ENCODE data around the gene CDC14A. TPM values are rescaled to one million over a fixed set of nuclear protein-coding genes. Genes with fewer than 3 reads are reported as not detected.

CDC14A gene
- polyA plus RNA-seq, 1 of the 3 experiments (the other 2 are of a cell fraction) = 2.2 TPM

DNA sequence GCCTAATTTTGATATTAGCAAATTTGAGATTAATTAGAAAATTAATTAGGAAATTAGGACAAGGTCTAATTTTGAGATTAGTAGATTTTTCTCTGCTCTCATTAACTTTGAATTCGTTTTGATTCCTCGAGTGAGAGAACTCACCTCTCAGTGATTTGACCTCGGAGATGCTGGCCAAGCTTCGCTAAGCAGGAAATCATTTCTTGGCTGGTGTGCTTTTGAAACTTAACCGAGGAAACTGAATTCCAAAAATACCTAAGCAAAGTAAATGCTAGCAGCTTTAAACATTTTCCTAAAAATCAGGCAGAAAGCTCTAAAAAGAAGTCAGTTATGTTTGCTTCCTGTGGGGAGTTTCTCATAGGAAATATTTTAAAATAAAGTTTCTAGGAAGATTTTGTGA, 34.9 kb downstream of the CDC14A start:
- no peak overlapping the region for H3K9ac ChIP-seq
- CTCF ChIA-PET = no interaction called here

GRCh38 chr1:100387657-100388350, 35.5 kb downstream of the CDC14A start:
- Histone ChIP-seq H3K4me1 (ENCODE audit: control insufficient read depth in 1 of 2, insufficient read depth in 2 of 2, low read depth in 1 of 2, low read length in 1 of 2) (peaks cover 0 to 4% of the 10 kb centered on the region in 2 experiments; a peak in 2 of 4 replicates), H4K20me1 (ENCODE audit: insufficient read depth) (no peaks in the 10 kb centered on the region), H3K9me2 (no peaks in the 10 kb centered on the region), H3K27ac (ENCODE audit: low read depth in 2 of 2, low read length in 1 of 2) (peak overlapping the region; percentile 32 to 43; a peak in 1 of 4 replicates), H3K9ac (no peak overlapping the region), H3K79me2 (ENCODE audit: insufficient read depth) (no peaks in the 10 kb centered on the region), H3K4me3 (ENCODE audit: low read depth in 2 of 2, low read length in 1 of 2) (no peak overlapping the region), H2AFZ (ENCODE audit: low read depth) (no peak overlapping the region), H3F3A (replicated peaks; ENCODE audit: insufficient read depth) (no peaks in the 10 kb centered on the region), H3K27me3 (ENCODE audit: insufficient read depth) (no peaks in the 10 kb centered on the region), H3K36me3 (replicated peaks in 1 of 2; ENCODE audit: control insufficient read depth in 1 of 2, insufficient read depth in 2 of 2, low read length in 1 of 2) (peaks cover 6 to 10% of the 10 kb centered on the region in 2 experiments), H3K9me3 (no peaks in the 10 kb centered on the region), H3K4me2 (0 out of 2 replicates have a peak overlapping the region, but pooled peaks have one; percentile 35)
- 89% methylated on average over 4 of the region's 4 CpGs for WGBS (ENCODE audit: low lambda C conversion rate)
- ChIA-PET POLR2A (no interaction called here), CTCF (no interaction called here)
- DNase-seq = no peak
- TF ChIP-seq TCF12 (IDR thresholded peaks at IDR 0.05) (no peak), CHD2 (IDR thresholded peaks at IDR 0.05; ENCODE audit: low read length, partially characterized antibody) (no peak), RFX5 (IDR thresholded peaks at IDR 0.05; ENCODE audit: low read length) (no peak), RAD21 (IDR thresholded peaks at IDR 0.05; ENCODE audit: low read length) (no peak), TAF1 (IDR thresholded peaks at IDR 0.05; ENCODE audit: borderline replicate concordance, low read depth, low read length) (no peak), POLR2AphosphoS5 (IDR thresholded peaks at IDR 0.05; ENCODE audit: low read depth, low read length) (no peak), GATA2 (CRISPR knock-in tag; IDR thresholded peaks at IDR 0.05) (no peak), MEF2A (IDR thresholded peaks at IDR 0.05; ENCODE audit: borderline replicate concordance, low read depth) (no peak), IRF3 (IDR thresholded peaks at IDR 0.05; ENCODE audit: low read depth, low read length) (no peak), SIN3A (IDR thresholded peaks at IDR 0.05; ENCODE audit: borderline replicate concordance, low read depth, low read length) (no peak), YY1 (IDR thresholded peaks at IDR 0.05; ENCODE audit: low read depth) (no peak), FOSL2 (IDR thresholded peaks at IDR 0.05; ENCODE audit: borderline replicate concordance, low read depth) (no peak)
- TF ChIP-seq, protein P1, sequence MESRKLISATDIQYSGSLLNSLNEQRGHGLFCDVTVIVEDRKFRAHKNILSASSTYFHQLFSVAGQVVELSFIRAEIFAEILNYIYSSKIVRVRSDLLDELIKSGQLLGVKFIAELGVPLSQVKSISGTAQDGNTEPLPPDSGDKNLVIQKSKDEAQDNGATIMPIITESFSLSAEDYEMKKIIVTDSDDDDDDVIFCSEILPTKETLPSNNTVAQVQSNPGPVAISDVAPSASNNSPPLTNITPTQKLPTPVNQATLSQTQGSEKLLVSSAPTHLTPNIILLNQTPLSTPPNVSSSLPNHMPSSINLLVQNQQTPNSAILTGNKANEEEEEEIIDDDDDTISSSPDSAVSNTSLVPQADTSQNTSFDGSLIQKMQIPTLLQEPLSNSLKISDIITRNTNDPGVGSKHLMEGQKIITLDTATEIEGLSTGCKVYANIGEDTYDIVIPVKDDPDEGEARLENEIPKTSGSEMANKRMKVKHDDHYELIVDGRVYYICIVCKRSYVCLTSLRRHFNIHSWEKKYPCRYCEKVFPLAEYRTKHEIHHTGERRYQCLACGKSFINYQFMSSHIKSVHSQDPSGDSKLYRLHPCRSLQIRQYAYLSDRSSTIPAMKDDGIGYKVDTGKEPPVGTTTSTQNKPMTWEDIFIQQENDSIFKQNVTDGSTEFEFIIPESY (IDR thresholded peaks at IDR 0.05; ENCODE audit: borderline replicate concordance, low read depth) = no peak
- TF ChIP-seq, protein P2, sequence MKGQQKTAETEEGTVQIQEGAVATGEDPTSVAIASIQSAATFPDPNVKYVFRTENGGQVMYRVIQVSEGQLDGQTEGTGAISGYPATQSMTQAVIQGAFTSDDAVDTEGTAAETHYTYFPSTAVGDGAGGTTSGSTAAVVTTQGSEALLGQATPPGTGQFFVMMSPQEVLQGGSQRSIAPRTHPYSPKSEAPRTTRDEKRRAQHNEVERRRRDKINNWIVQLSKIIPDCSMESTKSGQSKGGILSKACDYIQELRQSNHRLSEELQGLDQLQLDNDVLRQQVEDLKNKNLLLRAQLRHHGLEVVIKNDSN (IDR thresholded peaks at IDR 0.05; ENCODE audit: borderline replicate concordance, low read depth) = no peak
- TF ChIP-seq, protein P3, sequence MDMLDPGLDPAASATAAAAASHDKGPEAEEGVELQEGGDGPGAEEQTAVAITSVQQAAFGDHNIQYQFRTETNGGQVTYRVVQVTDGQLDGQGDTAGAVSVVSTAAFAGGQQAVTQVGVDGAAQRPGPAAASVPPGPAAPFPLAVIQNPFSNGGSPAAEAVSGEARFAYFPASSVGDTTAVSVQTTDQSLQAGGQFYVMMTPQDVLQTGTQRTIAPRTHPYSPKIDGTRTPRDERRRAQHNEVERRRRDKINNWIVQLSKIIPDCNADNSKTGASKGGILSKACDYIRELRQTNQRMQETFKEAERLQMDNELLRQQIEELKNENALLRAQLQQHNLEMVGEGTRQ (IDR thresholded peaks at IDR 0.05; ENCODE audit: borderline replicate concordance, low read depth, low read length) = no peak

More for the DNA sequence above, 34.9 kb downstream of the CDC14A start:
- no peaks in the 10 kb centered on the region for H4K20me1 ChIP-seq (ENCODE audit: insufficient read depth)
- no peaks in the 10 kb centered on the region for H3F3A ChIP-seq (replicated peaks; ENCODE audit: insufficient read depth)
- no peak overlapping the region for H3K4me3 ChIP-seq (ENCODE audit: low read depth in 2 of 2, low read length in 1 of 2)
- peaks cover 0 to 4% of the 10 kb centered on the region in 2 experiments; a peak in 2 of 4 replicates for H3K4me1 ChIP-seq (ENCODE audit: control insufficient read depth in 1 of 2, insufficient read depth in 2 of 2, low read depth in 1 of 2, low read length in 1 of 2)
- peaks cover 6 to 9% of the 10 kb centered on the region in 2 experiments for H3K36me3 ChIP-seq (replicated peaks in 1 of 2; ENCODE audit: control insufficient read depth in 1 of 2, insufficient read depth in 2 of 2, low read length in 1 of 2)
- 0 out of 2 replicates have a peak overlapping the region, but pooled peaks have one; percentile 35 for H3K4me2 ChIP-seq
- POLR2A ChIA-PET = no interaction called here
- H2AFZ ChIP-seq (ENCODE audit: low read depth) = peak overlapping the region; percentile 69; the same call in 1 of the 2 replicates
- no peaks in the 10 kb centered on the region for H3K9me3 ChIP-seq
- no peak for DNase-seq
- H3K27me3 ChIP-seq (ENCODE audit: insufficient read depth) = no peaks in the 10 kb centered on the region
- 59% methylated on average over 5 of the region's 5 CpGs for WGBS (ENCODE audit: low lambda C conversion rate)
- H3K27ac ChIP-seq (ENCODE audit: low read depth in 2 of 2, low read length in 1 of 2) = peak overlapping the region; percentile 32 to 40; a peak in 3 of 4 replicates
- TF ChIP-seq, protein P2 (IDR thresholded peaks at IDR 0.05; ENCODE audit: borderline replicate concordance, low read depth) = no peak
- no peak for TF ChIP-seq FOSL2 (IDR thresholded peaks at IDR 0.05; ENCODE audit: borderline replicate concordance, low read depth)
- TF ChIP-seq MXI1 (IDR thresholded peaks at IDR 0.05; ENCODE audit: low read depth, low read length) = no peak
- TF ChIP-seq, protein P3 (IDR thresholded peaks at IDR 0.05; ENCODE audit: borderline replicate concordance, low read depth, low read length) = no peak
- no peak for TF ChIP-seq CHD2 (IDR thresholded peaks at IDR 0.05; ENCODE audit: low read length, partially characterized antibody)
- TF ChIP-seq SMC3 (IDR thresholded peaks at IDR 0.05; ENCODE audit: low read depth, low read length) = no peak
- no peaks in the 10 kb centered on the region for H3K9me2 ChIP-seq
- no peaks in the 10 kb centered on the region for H3K79me2 ChIP-seq (ENCODE audit: insufficient read depth)

All from SK-N-SH (cell line).